ENCODE results near the gene TMEM92.

The TMEM92 gene

DNA sequence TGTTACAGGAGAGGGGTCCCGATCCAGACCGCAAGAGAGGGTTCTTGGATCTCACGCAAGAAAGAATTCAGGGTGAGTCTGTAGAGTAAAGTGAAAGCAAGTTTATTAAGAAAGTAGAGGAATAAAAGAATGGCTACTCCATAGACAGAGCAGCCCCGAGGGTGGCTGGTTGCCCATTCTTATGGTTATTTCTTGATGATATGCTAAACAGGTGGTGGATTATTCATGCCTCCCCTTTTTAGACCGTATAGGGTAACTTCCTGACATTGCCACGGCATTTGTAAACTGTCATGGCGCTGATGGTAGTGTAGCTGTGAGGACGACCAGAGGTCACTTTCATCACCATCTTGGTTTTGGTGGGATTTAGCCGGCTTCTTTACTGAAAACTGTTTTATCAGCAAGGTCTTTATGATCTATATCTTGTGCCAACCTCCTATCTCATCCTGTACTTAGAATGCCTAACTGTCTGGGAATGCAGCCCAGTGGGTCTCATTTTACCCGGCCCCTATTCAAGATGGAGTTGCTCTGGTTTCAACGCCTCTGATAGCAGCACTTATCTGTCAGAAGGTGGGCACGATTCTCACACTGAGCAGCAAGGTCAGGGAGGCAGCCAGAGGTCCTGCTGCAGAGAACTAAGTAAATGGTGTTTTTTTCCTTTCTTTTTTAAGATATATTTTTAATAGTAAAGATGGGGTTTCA lies 45.2 kb downstream of the TMEM92 start:
- no peak for DNase-seq (ENCODE audit: extremely low spot score)
- CTCF ChIA-PET, result interaction anchor here (2.0 kb wide), 1 partner anchor 150 kb away, joined by 6 read pairs; no protein-coding TSS in a partner anchor
- TF ChIP-seq SUZ12 (IDR thresholded peaks at IDR 0.05) (no peak), ZNF384 (IDR thresholded peaks at IDR 0.05) (no peak), HDGF (IDR thresholded peaks at IDR 0.05; ENCODE audit: borderline replicate concordance) (no peak), L3MBTL2 (conservative IDR thresholded peaks at IDR 0.05) (no peak), CTBP1 (IDR thresholded peaks at IDR 0.05; ENCODE audit: borderline replicate concordance) (no peak), ELF4 (IDR thresholded peaks at IDR 0.05) (no peak), ARNT (IDR thresholded peaks at IDR 0.05) (no peak), TARDBP (IDR thresholded peaks at IDR 0.05) (no peak), FOXM1 (IDR thresholded peaks at IDR 0.05; ENCODE audit: borderline replicate concordance) (no peak), LEF1 (IDR thresholded peaks at IDR 0.05; ENCODE audit: borderline replicate concordance) (no peak)
- POLR2A ChIA-PET, result no interaction called here

DNA sequence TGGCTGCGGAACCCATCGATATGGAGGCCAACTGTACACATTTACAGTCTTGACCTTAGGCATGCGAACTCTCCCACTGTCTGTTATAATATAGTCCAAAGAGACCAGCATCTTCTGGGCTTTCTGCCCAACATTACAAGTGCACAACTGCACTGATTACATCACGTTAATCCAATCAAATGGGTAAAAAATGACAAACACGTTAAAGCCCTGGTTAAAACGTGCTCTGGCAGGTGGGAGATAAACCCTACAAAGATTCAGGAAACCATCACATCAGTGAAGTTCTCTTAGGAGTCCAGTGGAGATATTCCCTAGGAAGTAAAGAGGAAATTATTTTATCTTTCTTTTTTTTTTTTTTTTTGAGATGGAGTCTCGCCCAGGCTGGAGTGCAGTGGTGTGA lies 48.0 kb downstream of the TMEM92 start:
- TF ChIP-seq NFRKB (IDR thresholded peaks at IDR 0.05), result no peak
- TF ChIP-seq ZNF384 (IDR thresholded peaks at IDR 0.05), result 0 out of 2 replicates have a peak, but pooled peaks have one; percentile 20
- POLR2A ChIA-PET, result no interaction called here
- no peak for DNase-seq (ENCODE audit: extremely low spot score)
- CTCF ChIA-PET, result no interaction called here

GRCh38 chr17:50323060-50323459 lies 48.8 kb downstream of the TMEM92 start:
- no peak for DNase-seq (ENCODE audit: extremely low spot score)
- CTCF ChIA-PET, result no interaction called here
- TF ChIP-seq LEF1 (IDR thresholded peaks at IDR 0.05; ENCODE audit: borderline replicate concordance) (no peak), CTBP1 (IDR thresholded peaks at IDR 0.05; ENCODE audit: borderline replicate concordance) (no peak), SP1 (IDR thresholded peaks at IDR 0.05) (no peak), PKNOX1 (IDR thresholded peaks at IDR 0.05) (no peak), ARNT (IDR thresholded peaks at IDR 0.05) (no peak), FOXA1 (IDR thresholded peaks at IDR 0.05) (no peak), BHLHE40 (IDR thresholded peaks at IDR 0.05; ENCODE audit: borderline replicate concordance) (no peak), TARDBP (IDR thresholded peaks at IDR 0.05) (no peak), SUZ12 (IDR thresholded peaks at IDR 0.05) (no peak), HDGF (IDR thresholded peaks at IDR 0.05; ENCODE audit: borderline replicate concordance) (no peak), ELF4 (IDR thresholded peaks at IDR 0.05) (no peak), ZNF384 (IDR thresholded peaks at IDR 0.05) (no peak), L3MBTL2 (conservative IDR thresholded peaks at IDR 0.05) (no peak), NFRKB (IDR thresholded peaks at IDR 0.05) (no peak), FOXK2 (IDR thresholded peaks at IDR 0.05) (no peak), FOXM1 (IDR thresholded peaks at IDR 0.05; ENCODE audit: borderline replicate concordance) (no peak)
- POLR2A ChIA-PET, result no interaction called here

DNA sequence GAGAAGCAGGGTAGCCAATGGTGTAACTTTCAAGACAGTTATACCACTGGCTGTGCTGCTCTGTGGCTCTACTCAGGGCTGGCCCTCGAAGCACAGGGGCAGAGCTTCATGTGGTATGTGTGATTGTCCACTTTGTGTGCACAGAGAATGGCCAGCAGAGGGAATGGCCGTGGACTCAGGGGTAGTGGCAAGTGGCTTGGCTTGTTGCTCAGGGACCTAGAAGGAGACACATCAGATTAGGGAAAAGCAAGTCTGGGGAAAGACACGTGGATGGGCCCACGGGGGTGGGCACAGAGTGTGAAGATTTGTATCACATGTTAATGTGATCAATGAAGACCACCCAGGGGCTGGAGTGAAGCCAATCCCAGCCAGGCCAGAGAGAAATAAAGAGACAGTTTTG lies 51.6 kb downstream of the TMEM92 start:
- TF ChIP-seq ARNT (IDR thresholded peaks at IDR 0.05), result no peak
- no peak for TF ChIP-seq TARDBP (IDR thresholded peaks at IDR 0.05)
- TF ChIP-seq PKNOX1 (IDR thresholded peaks at IDR 0.05), result no peak
- TF ChIP-seq ELF4 (IDR thresholded peaks at IDR 0.05), result no peak
- TF ChIP-seq HDGF (IDR thresholded peaks at IDR 0.05; ENCODE audit: borderline replicate concordance), result no peak
- TF ChIP-seq BHLHE40 (IDR thresholded peaks at IDR 0.05; ENCODE audit: borderline replicate concordance), result no peak
- no peak for TF ChIP-seq CTBP1 (IDR thresholded peaks at IDR 0.05; ENCODE audit: borderline replicate concordance)
- TF ChIP-seq FOXM1 (IDR thresholded peaks at IDR 0.05; ENCODE audit: borderline replicate concordance), result no peak
- no peak for TF ChIP-seq LEF1 (IDR thresholded peaks at IDR 0.05; ENCODE audit: borderline replicate concordance)
- TF ChIP-seq SUZ12 (IDR thresholded peaks at IDR 0.05), result no peak
- ChIA-PET CTCF (no interaction called here), POLR2A (no interaction called here)
- no peak for DNase-seq (ENCODE audit: extremely low spot score)

GRCh38 chr17:50326831-50327364 lies 52.6 kb downstream of the TMEM92 start:
- POLR2A ChIA-PET, result no interaction called here
- CTCF ChIA-PET, result no interaction called here
- DNase-seq (ENCODE audit: extremely low spot score), result no peak
- TF ChIP-seq CTBP1 (IDR thresholded peaks at IDR 0.05; ENCODE audit: borderline replicate concordance) (no peak), FOXM1 (IDR thresholded peaks at IDR 0.05; ENCODE audit: borderline replicate concordance) (no peak), FOXK2 (IDR thresholded peaks at IDR 0.05) (no peak), ZNF384 (IDR thresholded peaks at IDR 0.05) (no peak), NFRKB (IDR thresholded peaks at IDR 0.05) (no peak), PKNOX1 (IDR thresholded peaks at IDR 0.05) (no peak)

GRCh38 chr17:50328363-50329325 lies 54.4 kb downstream of the TMEM92 start:
- TF ChIP-seq L3MBTL2 (conservative IDR thresholded peaks at IDR 0.05), result no peak
- no peak for TF ChIP-seq NFRKB (IDR thresholded peaks at IDR 0.05)
- TF ChIP-seq ARNT (IDR thresholded peaks at IDR 0.05), result no peak
- TF ChIP-seq SP1 (IDR thresholded peaks at IDR 0.05), result no peak
- no peak for TF ChIP-seq FOXM1 (IDR thresholded peaks at IDR 0.05; ENCODE audit: borderline replicate concordance)
- no peak for TF ChIP-seq TARDBP (IDR thresholded peaks at IDR 0.05)
- TF ChIP-seq SUZ12 (IDR thresholded peaks at IDR 0.05), result no peak
- no peak for TF ChIP-seq FOXA1 (IDR thresholded peaks at IDR 0.05)
- TF ChIP-seq HDGF (IDR thresholded peaks at IDR 0.05; ENCODE audit: borderline replicate concordance), result no peak
- no peak for TF ChIP-seq PKNOX1 (IDR thresholded peaks at IDR 0.05)
- TF ChIP-seq BHLHE40 (IDR thresholded peaks at IDR 0.05; ENCODE audit: borderline replicate concordance), result no peak
- no peak for TF ChIP-seq LEF1 (IDR thresholded peaks at IDR 0.05; ENCODE audit: borderline replicate concordance)
- no peak for TF ChIP-seq CTBP1 (IDR thresholded peaks at IDR 0.05; ENCODE audit: borderline replicate concordance)
- no peak for TF ChIP-seq ELF4 (IDR thresholded peaks at IDR 0.05)
- TF ChIP-seq FOXK2 (IDR thresholded peaks at IDR 0.05), result no peak
- ChIA-PET POLR2A (no interaction called here), CTCF (no interaction called here)
- no peak for DNase-seq (ENCODE audit: extremely low spot score)

Data from HEK293T (cell line).